ENCODE data around the gene KCNQ1. TPM values are rescaled to one million over a fixed set of nuclear protein-coding genes. Genes with fewer than 3 reads are reported as not detected.

Gene KCNQ1
- total RNA-seq, 1 experiment from 2014 or later, result 2.3 TPM

DNA sequence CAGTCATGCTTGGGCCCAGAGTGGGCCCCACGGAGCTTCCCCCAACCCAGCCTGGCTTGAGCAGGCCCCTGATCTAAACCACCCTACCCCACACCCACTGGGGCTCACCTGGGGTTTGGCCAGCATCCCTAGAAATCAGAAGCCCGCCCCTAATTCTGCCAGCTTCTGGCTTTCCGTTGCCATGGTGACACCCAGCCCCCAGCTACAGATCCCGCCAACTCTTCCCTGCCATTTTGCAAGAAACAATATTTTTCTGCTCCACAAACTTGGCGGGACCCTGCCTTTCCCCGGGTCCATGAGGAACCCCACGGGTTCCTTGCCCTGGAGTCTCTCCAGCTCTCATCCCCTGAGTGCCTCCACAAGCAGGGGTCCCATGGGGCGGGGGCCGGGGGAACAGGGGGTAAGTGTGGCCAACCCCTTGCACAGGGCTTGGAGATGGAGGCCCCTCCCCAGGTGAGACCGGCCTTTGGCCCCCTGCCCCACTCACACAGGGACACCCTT lies 350.7 kb downstream of the KCNQ1 start:
- H4K8ac ChIP-seq (replicated peaks; ENCODE audit: insufficient read length, low read depth, low read length), result no peak overlapping the region
- no peak for DNase-seq

More for the DNA sequence above, 350.7 kb downstream of the KCNQ1 start:
- Histone ChIP-seq H3K9ac (ENCODE audit: extremely low read depth, insufficient read length, low read length) (no peak overlapping the region), H3K14ac (ENCODE audit: insufficient read depth, low read length) (no peak overlapping the region), H3K23ac (ENCODE audit: insufficient read length, low read depth, low read length) (no peak overlapping the region), H3K27me3 (ENCODE audit: insufficient read depth, low read length) (no peaks in the 10 kb centered on the region; the same call in 1 of the 2 replicates), H3K4ac (ENCODE audit: low read depth, low read length) (no peak overlapping the region), H3K4me2 (ENCODE audit: insufficient read depth, insufficient read length, low read length) (no peak overlapping the region), H2BK15ac (ENCODE audit: low read depth, low read length) (no peak overlapping the region), H3K23me2 (ENCODE audit: insufficient read length, low read depth, low read length, poor library complexity, severe bottlenecking) (no peaks in the 10 kb centered on the region), H2AFZ (ENCODE audit: low read length) (no peak overlapping the region), H2BK12ac (ENCODE audit: insufficient read length, low read depth, low read length) (no peak overlapping the region), H4K20me1 (ENCODE audit: control insufficient read depth, insufficient read depth, insufficient read length) (no peaks in the 10 kb centered on the region), H3T11ph (ENCODE audit: low read length) (no peak overlapping the region), H2BK5ac (ENCODE audit: insufficient read length, low read length) (no peak overlapping the region), H3K79me1 (ENCODE audit: insufficient read depth, low read depth, low read length, poor library complexity, severe bottlenecking) (no peaks in the 10 kb centered on the region), H3K79me2 (ENCODE audit: insufficient read depth, low read length) (no peaks in the 10 kb centered on the region), H3K56ac (ENCODE audit: insufficient read length, low read depth, low read length) (no peak overlapping the region), H2BK20ac (ENCODE audit: low read depth, low read length, poor library complexity, severe bottlenecking) (no peak overlapping the region), H3K9me3 (ENCODE audit: control insufficient read depth, low read depth, low read length) (no peaks in the 10 kb centered on the region), H2BK120ac (ENCODE audit: low read depth, low read length, poor library complexity, severe bottlenecking) (no peak overlapping the region), H4K5ac (ENCODE audit: insufficient read length, low read depth, low read length) (no peak overlapping the region), H3K27ac (ENCODE audit: insufficient read length, low read depth, low read length) (no peak overlapping the region), H2AK5ac (ENCODE audit: insufficient read length, low read length) (no peak overlapping the region), H4K91ac (ENCODE audit: insufficient read length, low read depth, low read length) (no peak overlapping the region), H3K18ac (ENCODE audit: insufficient read length, low read depth, low read length) (no peak overlapping the region), H3K4me1 (ENCODE audit: insufficient read depth, low read length) (no peaks in the 10 kb centered on the region)
- Mint-ChIP-seq H3K36me3 (ENCODE audit: insufficient read depth in 1 of 3, low read depth in 3 of 3) (peaks cover 0 to 9% (median 6%) of the 10 kb centered on the region in 3 experiments; a peak in 5 of 7 replicates), H3K27ac (no peak overlapping the region), H3K4me3 (no peak overlapping the region), H3K27me3 (ENCODE audit: low read depth) (peaks cover 86% of the 10 kb centered on the region), H3K9me3 (peaks cover 9 to 10% of the 10 kb centered on the region in 2 experiments), H3K4me1 (peaks cover 3 to 6% of the 10 kb centered on the region in 2 experiments)
- no CpG with 5 or more reads among the region's 10 CpGs for WGBS (ENCODE audit: extremely low coverage, insufficient read length, low lambda C conversion rate)
- TF ChIP-seq, protein P1, sequence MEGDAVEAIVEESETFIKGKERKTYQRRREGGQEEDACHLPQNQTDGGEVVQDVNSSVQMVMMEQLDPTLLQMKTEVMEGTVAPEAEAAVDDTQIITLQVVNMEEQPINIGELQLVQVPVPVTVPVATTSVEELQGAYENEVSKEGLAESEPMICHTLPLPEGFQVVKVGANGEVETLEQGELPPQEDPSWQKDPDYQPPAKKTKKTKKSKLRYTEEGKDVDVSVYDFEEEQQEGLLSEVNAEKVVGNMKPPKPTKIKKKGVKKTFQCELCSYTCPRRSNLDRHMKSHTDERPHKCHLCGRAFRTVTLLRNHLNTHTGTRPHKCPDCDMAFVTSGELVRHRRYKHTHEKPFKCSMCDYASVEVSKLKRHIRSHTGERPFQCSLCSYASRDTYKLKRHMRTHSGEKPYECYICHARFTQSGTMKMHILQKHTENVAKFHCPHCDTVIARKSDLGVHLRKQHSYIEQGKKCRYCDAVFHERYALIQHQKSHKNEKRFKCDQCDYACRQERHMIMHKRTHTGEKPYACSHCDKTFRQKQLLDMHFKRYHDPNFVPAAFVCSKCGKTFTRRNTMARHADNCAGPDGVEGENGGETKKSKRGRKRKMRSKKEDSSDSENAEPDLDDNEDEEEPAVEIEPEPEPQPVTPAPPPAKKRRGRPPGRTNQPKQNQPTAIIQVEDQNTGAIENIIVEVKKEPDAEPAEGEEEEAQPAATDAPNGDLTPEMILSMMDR (conservative IDR thresholded peaks at IDR 0.05), result no peak

All from H9 (cell line).